OCI-LY1 (cell line): Measurements from ENCODE around the gene TOM1L2.

Experiments used
- H2AFZ ChIP-seq: fragments of 200-600 bp; sonication (generic), shearing (Covaris generic); 2 replicates; pipeline ENCODE4 v1.6.0; 2014; ENCODE audit warnings: antibody characterized with exemption, mild to moderate bottlenecking, low read length
- H3F3A ChIP-seq: fragments of 200-600 bp; sonication (generic), shearing (Covaris generic); 2 replicates; pipeline ENCODE4 v1.6.0; 2014; ENCODE audit warnings: mild to moderate bottlenecking, antibody characterized with exemption, low read length, moderate library complexity; ENCODE audit not compliant: insufficient read depth
- H3K27ac ChIP-seq: fragments of 200-600 bp; sonication (generic); 2 replicates; pipeline ENCODE4 v1.5.1; 2014; ENCODE audit warnings: low read length, mixed run types, mild to moderate bottlenecking, low read depth; ENCODE audit not compliant: poor library complexity, severe bottlenecking
- H3K27me3 ChIP-seq: fragments of 200-600 bp; sonication (generic); 2 replicates; pipeline ENCODE4 v1.6.0; 2014; ENCODE audit warnings: antibody characterized with exemption, mild to moderate bottlenecking, low read length, moderate library complexity; ENCODE audit not compliant: insufficient read depth
- H3K36me3 ChIP-seq: fragments of 200-600 bp; sonication (generic); 2 replicates; pipeline ENCODE4 v1.6.1; 2014; ENCODE audit warnings: mild to moderate bottlenecking, antibody characterized with exemption, low read length, moderate library complexity, mixed read lengths; ENCODE audit not compliant: insufficient read depth
- H3K4me1 ChIP-seq: fragments of 200-600 bp; sonication (generic); 2 replicates; pipeline ENCODE4 v1.5.1; 2014; ENCODE audit warnings: mild to moderate bottlenecking, low read length, moderate library complexity; ENCODE audit not compliant: insufficient read depth, severe bottlenecking
- H3K4me2 ChIP-seq: fragments of 200-600 bp; sonication (generic), shearing (Covaris generic); 2 replicates; pipeline ENCODE4 v1.6.1; 2014; ENCODE audit warnings: low read length
- H3K4me3 ChIP-seq: fragments of 200-600 bp; sonication (generic); 2 replicates; pipeline ENCODE4 v1.5.1; 2014; ENCODE audit warnings: low read length, low read depth, mild to moderate bottlenecking, mixed read lengths; ENCODE audit not compliant: poor library complexity, severe bottlenecking
- H3K79me2 ChIP-seq: fragments of 200-600 bp; shearing (Covaris generic); 2 replicates; pipeline ENCODE4 v1.6.1; 2016; ENCODE audit warnings: mixed run types, low read length, mixed read lengths; ENCODE audit not compliant: insufficient read depth
- H3K9ac ChIP-seq: fragments of 200-600 bp; sonication (generic), shearing (Covaris generic); 2 replicates; pipeline ENCODE4 v1.6.1; 2014; ENCODE audit warnings: mild to moderate bottlenecking, low read length, mixed read lengths
- H3K9me2 ChIP-seq: fragments of 200-600 bp; sonication (generic), shearing (Covaris generic); 2 replicates; pipeline ENCODE4 v1.6.1; 2014; ENCODE audit warnings: low read depth, mild to moderate bottlenecking, low read length, mixed read lengths
- H3K9me3 ChIP-seq: fragments of 200-600 bp; shearing (Covaris generic); 2 replicates; pipeline ENCODE4 v1.6.1; 2014; ENCODE audit warnings: low read length, mixed read lengths
- H4K20me1 ChIP-seq: fragments of 200-600 bp; sonication (generic), shearing (Covaris generic); 2 replicates; pipeline ENCODE4 v1.6.0; 2016; ENCODE audit warnings: mild to moderate bottlenecking, low read length; ENCODE audit not compliant: insufficient read depth
- EZH2 ChIP-seq: fragments of 200-600 bp; sonication (generic), shearing (Covaris generic); IDR thresholded peaks from 2 replicates; pipeline ENCODE4 v1.8.0; 2017; ENCODE audit warnings: borderline replicate concordance, mixed run types, mild to moderate bottlenecking, antibody characterized with exemption, low read length, moderate library complexity, mixed read lengths
- TF ChIP-seq, protein P1 (sequence below): fragments of 200-600 bp; sonication (generic), shearing (Covaris generic); IDR thresholded peaks from 2 replicates; pipeline ENCODE4 v1.5.1; 2017; ENCODE audit warnings: mild to moderate bottlenecking, antibody characterized with exemption, low read length, moderate library complexity, mixed read lengths

TOM1L2 gene

DNA sequence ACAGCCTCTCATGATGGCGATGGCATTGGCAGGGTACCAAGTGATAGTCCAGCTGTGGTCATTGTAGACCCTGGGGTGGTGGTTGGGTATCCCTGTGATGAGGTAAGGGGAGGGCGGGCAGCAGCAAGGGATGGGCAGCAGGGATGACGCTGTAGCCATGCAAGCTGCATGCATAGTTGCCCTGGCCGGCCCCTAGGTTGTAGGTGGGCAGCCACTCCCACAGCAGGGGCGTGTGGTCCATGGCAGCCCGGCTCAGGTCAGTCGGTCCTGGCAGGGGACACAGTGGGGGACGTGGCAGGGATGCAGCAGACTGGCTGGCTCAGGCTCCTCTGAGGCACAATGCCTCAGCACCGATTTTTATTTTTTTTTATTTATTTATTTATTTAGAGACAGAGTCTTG is 9.1 kb upstream of the TOM1L2 start:
- Histone ChIP-seq H3K27me3 (no peaks in the 10 kb centered on the region; the same call in 1 of the 2 replicates), H3K9ac (no peak overlapping the region), H3K79me2 (no peaks in the 10 kb centered on the region)

DNA sequence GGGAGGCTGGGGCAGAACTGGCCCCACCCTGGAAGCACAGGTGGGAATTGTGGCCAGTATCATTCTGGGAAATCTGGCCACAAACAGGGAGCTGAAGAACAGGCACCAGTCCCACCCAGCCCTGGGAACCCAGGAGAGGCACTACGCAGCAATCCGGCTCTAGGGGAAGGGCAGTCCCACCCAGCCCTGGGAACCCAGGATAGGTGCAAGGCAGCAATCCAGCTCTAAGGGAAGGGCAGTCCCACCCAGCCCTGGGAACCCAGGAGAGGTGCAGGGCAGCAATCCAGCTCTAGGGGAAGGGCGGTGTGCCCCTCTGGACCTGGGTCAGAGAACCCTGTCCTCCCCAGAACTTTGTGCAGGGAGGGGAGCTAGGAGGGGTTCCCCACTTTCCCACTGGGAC is 7.6 kb upstream of the TOM1L2 start:
- Histone ChIP-seq H3K27me3 (no peaks in the 10 kb centered on the region; the same call in 1 of the 2 replicates), H3K27ac (no peak overlapping the region), H3K4me1 (no peaks in the 10 kb centered on the region), H3K4me2 (no peak overlapping the region), H3K4me3 (no peak overlapping the region), H3K9me3 (no peaks in the 10 kb centered on the region), H3K79me2 (no peaks in the 10 kb centered on the region), H2AFZ (no peak overlapping the region), H3K9ac (no peak overlapping the region), H3K9me2 (no peaks in the 10 kb centered on the region), H4K20me1 (no peaks in the 10 kb centered on the region), H3F3A (no peaks in the 10 kb centered on the region), H3K36me3 (no peaks in the 10 kb centered on the region)
- TF ChIP-seq, protein P1, sequence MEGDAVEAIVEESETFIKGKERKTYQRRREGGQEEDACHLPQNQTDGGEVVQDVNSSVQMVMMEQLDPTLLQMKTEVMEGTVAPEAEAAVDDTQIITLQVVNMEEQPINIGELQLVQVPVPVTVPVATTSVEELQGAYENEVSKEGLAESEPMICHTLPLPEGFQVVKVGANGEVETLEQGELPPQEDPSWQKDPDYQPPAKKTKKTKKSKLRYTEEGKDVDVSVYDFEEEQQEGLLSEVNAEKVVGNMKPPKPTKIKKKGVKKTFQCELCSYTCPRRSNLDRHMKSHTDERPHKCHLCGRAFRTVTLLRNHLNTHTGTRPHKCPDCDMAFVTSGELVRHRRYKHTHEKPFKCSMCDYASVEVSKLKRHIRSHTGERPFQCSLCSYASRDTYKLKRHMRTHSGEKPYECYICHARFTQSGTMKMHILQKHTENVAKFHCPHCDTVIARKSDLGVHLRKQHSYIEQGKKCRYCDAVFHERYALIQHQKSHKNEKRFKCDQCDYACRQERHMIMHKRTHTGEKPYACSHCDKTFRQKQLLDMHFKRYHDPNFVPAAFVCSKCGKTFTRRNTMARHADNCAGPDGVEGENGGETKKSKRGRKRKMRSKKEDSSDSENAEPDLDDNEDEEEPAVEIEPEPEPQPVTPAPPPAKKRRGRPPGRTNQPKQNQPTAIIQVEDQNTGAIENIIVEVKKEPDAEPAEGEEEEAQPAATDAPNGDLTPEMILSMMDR = no peak
- no peak for TF ChIP-seq EZH2

More for the DNA sequence above, 9.1 kb upstream of the TOM1L2 start:
- H3F3A ChIP-seq = no peaks in the 10 kb centered on the region
- H3K27ac ChIP-seq = no peak overlapping the region
- no peak overlapping the region for H3K4me3 ChIP-seq
- no peaks in the 10 kb centered on the region for H3K4me1 ChIP-seq
- H4K20me1 ChIP-seq = no peaks in the 10 kb centered on the region
- H3K9me2 ChIP-seq = no peaks in the 10 kb centered on the region
- H3K36me3 ChIP-seq = no peaks in the 10 kb centered on the region
- H3K4me2 ChIP-seq = no peak overlapping the region
- TF ChIP-seq, protein P1 = no peak
- TF ChIP-seq EZH2 = no peak
- H3K9me3 ChIP-seq = no peaks in the 10 kb centered on the region
- no peak overlapping the region for H2AFZ ChIP-seq

DNA sequence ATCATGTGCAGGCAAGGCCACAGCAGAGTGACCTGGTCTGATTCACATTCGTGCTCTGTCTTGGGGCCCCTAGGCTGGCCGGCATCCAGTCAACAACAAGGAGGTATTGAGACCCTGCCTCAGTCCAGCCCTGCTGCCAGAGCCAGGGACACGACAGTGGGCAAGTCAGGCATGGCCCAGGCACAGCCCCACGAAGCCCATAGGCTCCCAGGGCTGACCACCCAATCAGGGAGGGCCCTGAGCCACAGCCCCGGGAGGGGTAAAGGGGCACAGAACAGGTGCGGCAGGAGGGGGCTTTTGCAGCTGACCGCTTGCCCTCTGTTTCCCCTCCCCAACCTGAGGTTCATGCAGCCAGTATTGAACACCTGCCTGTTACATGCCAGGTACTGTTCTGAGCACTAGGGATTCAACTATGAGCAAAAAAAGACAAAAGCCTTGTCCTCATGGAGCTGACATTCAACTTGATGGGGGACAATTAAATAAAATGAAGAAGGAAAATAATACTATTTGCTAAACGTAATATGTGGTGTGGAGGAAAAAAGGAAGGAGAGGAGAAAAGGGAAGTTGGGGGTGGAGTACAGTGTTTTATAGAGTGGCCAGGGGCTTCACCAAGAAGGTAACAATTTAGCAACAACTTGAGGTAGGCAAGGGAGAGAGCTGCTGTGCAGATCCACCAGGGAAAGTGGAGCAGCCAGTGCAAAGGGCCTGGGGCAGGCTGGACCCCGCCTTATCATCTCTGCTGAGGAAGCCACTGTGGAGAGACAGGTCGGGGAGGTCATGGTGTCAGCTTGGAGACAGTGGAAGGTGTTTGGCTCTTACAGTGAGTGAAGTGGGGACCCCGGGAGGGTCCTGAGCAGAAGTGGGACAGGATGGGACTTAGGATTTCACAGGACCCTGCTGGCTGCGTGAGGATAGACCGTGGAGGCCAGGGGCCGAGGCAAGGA is 6.6 kb upstream of the TOM1L2 start:
- H3K79me2 ChIP-seq = no peaks in the 10 kb centered on the region
- no peaks in the 10 kb centered on the region for H3K36me3 ChIP-seq
- no peak overlapping the region for H3K9ac ChIP-seq
- H3K9me2 ChIP-seq = no peaks in the 10 kb centered on the region
- no peaks in the 10 kb centered on the region for H3K4me1 ChIP-seq
- H3K27ac ChIP-seq = no peak overlapping the region
- H3K27me3 ChIP-seq = no peaks in the 10 kb centered on the region; the same call in 1 of the 2 replicates
- no peak overlapping the region for H2AFZ ChIP-seq
- TF ChIP-seq, protein P1 = no peak
- TF ChIP-seq EZH2 = no peak
- H3K4me3 ChIP-seq = no peak overlapping the region
- H4K20me1 ChIP-seq = no peaks in the 10 kb centered on the region
- H3K9me3 ChIP-seq = no peaks in the 10 kb centered on the region
- H3K4me2 ChIP-seq = no peak overlapping the region
- H3F3A ChIP-seq = no peaks in the 10 kb centered on the region
